Suprapubic skin (tissue), 4 donors: ENCODE data around the gene DPYSL4.

Experiments used
- EP300 ChIP-seq: sonication (generic); formaldehyde crosslinking; IDR thresholded peaks from one replicate; pipeline ENCODE4 v1.6.1; 2017; ENCODE audit warnings: antibody characterized with exemption
- POLR2AphosphoS5 ChIP-seq, 3 donors: sonication (generic); formaldehyde crosslinking; IDR thresholded peaks; one replicate each; pipeline ENCODE4 v1.6.1; 2017; ENCODE audit warnings: antibody characterized with exemption in 3 of 3
- TF ChIP-seq, protein P1 (sequence below), 2 donors: fragments of 200-600 bp in 1 of 2; fragments of 450-650 bp in 1 of 2; sonication (generic) in 1 of 2; IDR thresholded peaks; one replicate each; pipeline ENCODE4 v1.5.1; 2016 to 2019; ENCODE audit warnings: antibody characterized with exemption in 2 of 2, mild to moderate bottlenecking in 1 of 2, moderate library complexity in 1 of 2

DNA sequence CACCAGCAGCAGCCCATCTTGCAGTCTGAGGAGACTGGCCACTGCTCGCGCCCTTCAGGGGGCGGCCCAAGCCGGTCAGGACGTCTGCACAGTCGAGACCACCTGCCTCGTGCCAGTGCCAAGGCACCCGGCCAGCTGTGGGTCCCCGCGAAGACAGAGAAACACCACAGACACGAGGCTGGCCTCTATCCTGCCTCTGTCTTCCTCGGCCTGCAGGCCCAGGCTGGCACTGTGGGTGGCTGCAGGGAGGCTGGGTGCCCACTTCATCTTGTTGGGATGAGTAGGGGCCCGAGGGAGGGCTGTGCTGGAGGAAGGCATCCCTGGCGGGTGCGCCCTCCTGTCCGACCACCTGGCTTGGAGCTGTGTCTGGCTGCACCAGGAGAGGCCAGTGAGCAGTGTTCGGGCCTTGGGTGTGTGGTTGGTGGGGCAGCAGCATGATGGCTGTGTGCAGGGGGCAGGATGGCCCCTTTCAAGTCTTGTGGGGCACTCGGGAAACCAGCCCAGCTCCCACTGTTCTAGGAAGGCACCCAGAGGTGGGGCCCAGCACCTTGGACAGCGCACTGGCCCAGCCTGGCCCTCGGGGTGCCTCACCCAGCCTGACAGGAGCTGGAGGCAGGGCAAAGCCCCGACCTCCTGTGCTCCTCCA, 7.3 kb downstream of the DPYSL4 start:
- TF ChIP-seq, protein P1, sequence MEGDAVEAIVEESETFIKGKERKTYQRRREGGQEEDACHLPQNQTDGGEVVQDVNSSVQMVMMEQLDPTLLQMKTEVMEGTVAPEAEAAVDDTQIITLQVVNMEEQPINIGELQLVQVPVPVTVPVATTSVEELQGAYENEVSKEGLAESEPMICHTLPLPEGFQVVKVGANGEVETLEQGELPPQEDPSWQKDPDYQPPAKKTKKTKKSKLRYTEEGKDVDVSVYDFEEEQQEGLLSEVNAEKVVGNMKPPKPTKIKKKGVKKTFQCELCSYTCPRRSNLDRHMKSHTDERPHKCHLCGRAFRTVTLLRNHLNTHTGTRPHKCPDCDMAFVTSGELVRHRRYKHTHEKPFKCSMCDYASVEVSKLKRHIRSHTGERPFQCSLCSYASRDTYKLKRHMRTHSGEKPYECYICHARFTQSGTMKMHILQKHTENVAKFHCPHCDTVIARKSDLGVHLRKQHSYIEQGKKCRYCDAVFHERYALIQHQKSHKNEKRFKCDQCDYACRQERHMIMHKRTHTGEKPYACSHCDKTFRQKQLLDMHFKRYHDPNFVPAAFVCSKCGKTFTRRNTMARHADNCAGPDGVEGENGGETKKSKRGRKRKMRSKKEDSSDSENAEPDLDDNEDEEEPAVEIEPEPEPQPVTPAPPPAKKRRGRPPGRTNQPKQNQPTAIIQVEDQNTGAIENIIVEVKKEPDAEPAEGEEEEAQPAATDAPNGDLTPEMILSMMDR (IDR thresholded peaks at IDR 0.05): no peak
- TF ChIP-seq EP300: no peak
- no peak for TF ChIP-seq POLR2AphosphoS5 (IDR thresholded peaks at IDR 0.05)
